GM12878 (cell line): ENCODE data around the gene CANX. TPM values are rescaled to one million over a fixed set of nuclear protein-coding genes. Genes with fewer than 3 reads are reported as not detected.

Experiments used
- CBX5 ChIP-seq: sonication (generic); IDR thresholded peaks from 2 replicates; pipeline ENCODE4 v1.6.1; 2016; ENCODE audit warnings: low read depth, moderate library complexity, mild to moderate bottlenecking, inconsistent platforms
- CEBPZ ChIP-seq: fragments of 150-350 bp; IDR thresholded peaks from 2 replicates; pipeline ENCODE4 v1.6.1; 2016; ENCODE audit warnings: low read depth, low read length
- CHD2 ChIP-seq: IDR thresholded peaks from 2 replicates; pipeline ENCODE4 v1.6.1; 2011; ENCODE audit warnings: low read depth, low read length, improper control_type of control experiment, borderline replicate concordance
- HDGF ChIP-seq: fragments of 450-650 bp; IDR thresholded peaks from 2 replicates; pipeline ENCODE4 v1.6.1; 2016; ENCODE audit warnings: antibody characterized with exemption
- KLF5 ChIP-seq: fragments of 450-650 bp; IDR thresholded peaks from 2 replicates; pipeline ENCODE4 v1.6.1; 2014; ENCODE audit warnings: mild to moderate bottlenecking; ENCODE audit not compliant: partially characterized antibody
- MAX ChIP-seq: IDR thresholded peaks from 2 replicates; pipeline ENCODE4 v1.6.1; 2012; ENCODE audit warnings: low read depth, low read length, improper control_type of control experiment
- MEF2B ChIP-seq: fragments of 450-650 bp; IDR thresholded peaks from 2 replicates; pipeline ENCODE4 v1.6.1; 2018; ENCODE audit warnings: mild to moderate bottlenecking, moderate library complexity; ENCODE audit not compliant: partially characterized antibody, poor library complexity, severe bottlenecking
- NRF1 ChIP-seq: conservative IDR thresholded peaks from 2 replicates; pipeline ENCODE4 v1.6.1; 2011; ENCODE audit warnings: mild to moderate bottlenecking, low read depth, low read length, improper control_type of control experiment
- SMARCA5 ChIP-seq: fragments of 450-650 bp; IDR thresholded peaks from 2 replicates; pipeline ENCODE4 v1.6.1; 2017; ENCODE audit warnings: mild to moderate bottlenecking
- ZBTB40 ChIP-seq: fragments of 450-650 bp; IDR thresholded peaks from 2 replicates; pipeline ENCODE4 v1.6.1; 2016; ENCODE audit warnings: mild to moderate bottlenecking, moderate library complexity, borderline replicate concordance
- ZNF207 ChIP-seq: fragments of 450-650 bp; IDR thresholded peaks from 2 replicates; pipeline ENCODE4 v1.6.1; 2014; ENCODE audit warnings: antibody characterized with exemption, mild to moderate bottlenecking, borderline replicate concordance
- ZNF384 ChIP-seq: IDR thresholded peaks from 2 replicates; pipeline ENCODE4 v1.6.1; 2012; ENCODE audit warnings: low read depth, mild to moderate bottlenecking, low read length, improper control_type of control experiment, borderline replicate concordance
- ZZZ3 ChIP-seq: IDR thresholded peaks from 2 replicates; pipeline ENCODE4 v1.6.1; 2011; ENCODE audit warnings: low read depth; ENCODE audit not compliant: control insufficient read depth, insufficient read length
- polyA plus RNA-seq, 11 experiments: library from polyadenylated mRNA; depleted of rRNA in 4 of 11; unstranded in 6 of 11; stranded (reverse) in 5 of 11; fragments of >200 nt; fragmentation: Nextera tagmentation in 4 of 11; fragmentation: Illumina TruSeq in 1 of 11; extraction: Ambion mirVana in 4 of 11; extraction: Trizol in 1 of 11; gene quantifications; 1 replicate in 1 of 11; 2 replicates in 10 of 11; pipeline versions ENCODE4 v1.2.1 to v1.2.3, GENCODE V29; 2011 to 2016; ENCODE audit warnings: inconsistent platforms in 2 of 11, missing spikeins in 2 of 11, low read depth in 1 of 11
- total RNA-seq, 4 experiments: library from RNA; depleted of rRNA in 3 of 4; stranded (reverse); fragments of >200 nt in 3 of 4; fragmentation: Illumina TruSeq in 1 of 4; extraction: Trizol in 1 of 4; gene quantifications; 2 replicates each; pipeline versions ENCODE4 v1.2.1 to v1.2.3, GENCODE V29; 2013 to 2021
- TF ChIP-seq, protein P1 (sequence below): IDR thresholded peaks from 2 replicates; pipeline ENCODE4 v1.6.1; 2011; ENCODE audit warnings: mild to moderate bottlenecking, low read depth, low read length, moderate library complexity; ENCODE audit not compliant: insufficient replicate concordance
- TF ChIP-seq, protein P2 (sequence below): fragments of 450-650 bp; conservative IDR thresholded peaks from 2 replicates; pipeline ENCODE4 v1.6.1; 2017; ENCODE audit warnings: mild to moderate bottlenecking, moderate library complexity
- TF ChIP-seq, protein P3 (sequence below): IDR thresholded peaks from 2 replicates; pipeline ENCODE4 v1.6.1; 2011; ENCODE audit warnings: borderline replicate concordance, low read depth, mild to moderate bottlenecking, moderate library complexity, low read length; ENCODE audit not compliant: insufficient read depth, poor library complexity, severe bottlenecking

Gene CANX
- total and polyA plus RNA-seq, 10 of the 15 experiments (the other 5 are each of a cell fraction or from before 2014, with no cell fraction given) = 78.2 to 602 (median 412) TPM

- no peak for TF ChIP-seq CEBPZ
- TF ChIP-seq KLF5 = no peak
- no peak for TF ChIP-seq ZNF384
- peak; percentile 95 for TF ChIP-seq MAX
- TF ChIP-seq, protein P1, sequence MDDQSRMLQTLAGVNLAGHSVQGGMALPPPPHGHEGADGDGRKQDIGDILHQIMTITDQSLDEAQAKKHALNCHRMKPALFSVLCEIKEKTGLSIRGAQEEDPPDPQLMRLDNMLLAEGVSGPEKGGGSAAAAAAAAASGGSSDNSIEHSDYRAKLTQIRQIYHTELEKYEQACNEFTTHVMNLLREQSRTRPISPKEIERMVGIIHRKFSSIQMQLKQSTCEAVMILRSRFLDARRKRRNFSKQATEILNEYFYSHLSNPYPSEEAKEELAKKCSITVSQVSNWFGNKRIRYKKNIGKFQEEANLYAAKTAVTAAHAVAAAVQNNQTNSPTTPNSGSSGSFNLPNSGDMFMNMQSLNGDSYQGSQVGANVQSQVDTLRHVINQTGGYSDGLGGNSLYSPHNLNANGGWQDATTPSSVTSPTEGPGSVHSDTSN = no peak
- no peak for TF ChIP-seq CBX5
- TF ChIP-seq CHD2 = no peak
- TF ChIP-seq NRF1 = no peak
- no peak for TF ChIP-seq ZZZ3
- TF ChIP-seq, protein P2, sequence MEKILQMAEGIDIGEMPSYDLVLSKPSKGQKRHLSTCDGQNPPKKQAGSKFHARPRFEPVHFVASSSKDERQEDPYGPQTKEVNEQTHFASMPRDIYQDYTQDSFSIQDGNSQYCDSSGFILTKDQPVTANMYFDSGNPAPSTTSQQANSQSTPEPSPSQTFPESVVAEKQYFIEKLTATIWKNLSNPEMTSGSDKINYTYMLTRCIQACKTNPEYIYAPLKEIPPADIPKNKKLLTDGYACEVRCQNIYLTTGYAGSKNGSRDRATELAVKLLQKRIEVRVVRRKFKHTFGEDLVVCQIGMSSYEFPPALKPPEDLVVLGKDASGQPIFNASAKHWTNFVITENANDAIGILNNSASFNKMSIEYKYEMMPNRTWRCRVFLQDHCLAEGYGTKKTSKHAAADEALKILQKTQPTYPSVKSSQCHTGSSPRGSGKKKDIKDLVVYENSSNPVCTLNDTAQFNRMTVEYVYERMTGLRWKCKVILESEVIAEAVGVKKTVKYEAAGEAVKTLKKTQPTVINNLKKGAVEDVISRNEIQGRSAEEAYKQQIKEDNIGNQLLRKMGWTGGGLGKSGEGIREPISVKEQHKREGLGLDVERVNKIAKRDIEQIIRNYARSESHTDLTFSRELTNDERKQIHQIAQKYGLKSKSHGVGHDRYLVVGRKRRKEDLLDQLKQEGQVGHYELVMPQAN = peak; percentile 18
- no peak; the same call in 1 of the 2 replicates for TF ChIP-seq ZBTB40
- TF ChIP-seq ZNF207 = no peak
- TF ChIP-seq, protein P3, sequence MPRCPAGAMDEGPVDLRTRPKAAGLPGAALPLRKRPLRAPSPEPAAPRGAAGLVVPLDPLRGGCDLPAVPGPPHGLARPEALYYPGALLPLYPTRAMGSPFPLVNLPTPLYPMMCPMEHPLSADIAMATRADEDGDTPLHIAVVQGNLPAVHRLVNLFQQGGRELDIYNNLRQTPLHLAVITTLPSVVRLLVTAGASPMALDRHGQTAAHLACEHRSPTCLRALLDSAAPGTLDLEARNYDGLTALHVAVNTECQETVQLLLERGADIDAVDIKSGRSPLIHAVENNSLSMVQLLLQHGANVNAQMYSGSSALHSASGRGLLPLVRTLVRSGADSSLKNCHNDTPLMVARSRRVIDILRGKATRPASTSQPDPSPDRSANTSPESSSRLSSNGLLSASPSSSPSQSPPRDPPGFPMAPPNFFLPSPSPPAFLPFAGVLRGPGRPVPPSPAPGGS = no peak
- peak; percentile 59; the same call in 1 of the 2 replicates for TF ChIP-seq HDGF
- peak; percentile 27 for TF ChIP-seq MEF2B
- TF ChIP-seq SMARCA5 = peak; percentile 76
These were observed 19.6 kb upstream of the CANX start (continued) for GRCh38 chr5:179679014-179679674.
